ENCODE results near the gene AGPAT4. TPM values are rescaled to one million over a fixed set of nuclear protein-coding genes. Genes with fewer than 3 reads are reported as not detected.

Gene AGPAT4
- total and polyA plus RNA-seq, 2 donors (not counting 3 experiments of a cell fraction or from before 2014, with no cell fraction given): 10.2 to 15.2 TPM

- H3K9ac ChIP-seq (replicated peaks; ENCODE audit: extremely low read depth, insufficient read depth, low read length): no peak overlapping the region
- peaks cover under 1% of the 10 kb centered on the region for H4K20me1 ChIP-seq (replicated peaks; ENCODE audit: control insufficient read depth, extremely low read depth, insufficient read depth, low read length)
- intact Hi-C loops (cut with micrococcal nuclease): no loop called here
- H2AFZ ChIP-seq (ENCODE audit: low read depth, low read length): no peak overlapping the region
- no peak for DNase-seq (ENCODE audit: low read depth, low spot score)
- ChIA-PET CTCF (interaction anchor here (1.1 kb wide), 1 partner anchor 12 kb away, joined by 4 read pairs; no protein-coding TSS in a partner anchor), POLR2A (no interaction called here)
- H3K79me2 ChIP-seq (ENCODE audit: control insufficient read depth, insufficient read depth, low read length): peaks cover 10% of the 10 kb centered on the region
- no peaks in the 10 kb centered on the region for H3K36me3 ChIP-seq (ENCODE audit: control insufficient read depth in 2 of 2, extremely low read depth in 1 of 2, insufficient read depth in 2 of 2, low read length in 2 of 2)
- H3K27me3 ChIP-seq (ENCODE audit: control insufficient read depth in 2 of 2, insufficient read depth in 2 of 2, low read length in 2 of 2): no peaks in the 10 kb centered on the region
- TF ChIP-seq, protein P1, sequence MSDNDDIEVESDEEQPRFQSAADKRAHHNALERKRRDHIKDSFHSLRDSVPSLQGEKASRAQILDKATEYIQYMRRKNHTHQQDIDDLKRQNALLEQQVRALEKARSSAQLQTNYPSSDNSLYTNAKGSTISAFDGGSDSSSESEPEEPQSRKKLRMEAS (IDR thresholded peaks at IDR 0.05; ENCODE audit: insufficient read depth, insufficient read length): no peak
- TF ChIP-seq POLR2AphosphoS5 (IDR thresholded peaks at IDR 0.05; ENCODE audit: insufficient read depth, low read depth, low read length) (no peak), EZH2 (IDR thresholded peaks at IDR 0.05; ENCODE audit: borderline replicate concordance, low read depth, low read length, severe bottlenecking) (no peak), GATA2 (IDR thresholded peaks at IDR 0.05; ENCODE audit: insufficient read depth, insufficient read length, low read depth, low read length) (no peak), MYC (IDR thresholded peaks at IDR 0.05; ENCODE audit: low read depth, low read length) (no peak), CTCF (IDR thresholded peaks at IDR 0.05; ENCODE audit: extremely low read depth in 1 of 2, insufficient read depth in 1 of 2, low read depth in 1 of 2, low read length in 2 of 2) (no peak), POLR2A (IDR thresholded peaks at IDR 0.05; ENCODE audit: low read depth, low read length) (no peak), JUN (IDR thresholded peaks at IDR 0.05; ENCODE audit: borderline replicate concordance, insufficient read depth, insufficient read length, low read depth) (no peak), FOS (IDR thresholded peaks at IDR 0.05; ENCODE audit: borderline replicate concordance, insufficient read depth, low read length) (no peak)
- no peak overlapping the region for H3K4me2 ChIP-seq (ENCODE audit: insufficient read depth, low read length)
- H3K4me3 ChIP-seq (replicated peaks in 1 of 3; ENCODE audit: insufficient read depth in 1 of 3, low read depth in 1 of 3, low read length in 3 of 3): no peak overlapping the region
- H3K4me1 ChIP-seq (ENCODE audit: control insufficient read depth, extremely low read depth, insufficient read depth, low read length): no peaks in the 10 kb centered on the region
- FAIRE-seq: no peak
- H3K9me3 ChIP-seq (replicated peaks; ENCODE audit: control insufficient read depth, insufficient read depth, low read length): no peaks in the 10 kb centered on the region
- BruUV-seq (replicated peaks): no TSS peak
- no peaks in the 10 kb centered on the region for H3K9me1 ChIP-seq (replicated peaks; ENCODE audit: control insufficient read depth, extremely low read depth, insufficient read depth, low read length)
- no peak overlapping the region for H3K27ac ChIP-seq (ENCODE audit: insufficient read depth, low read depth, low read length)
- dilution Hi-C loops (cut with MboI; ENCODE audit: extremely low pct_ligation_motif_present, low sequenced_read_pairs): no loop called here
These were observed 7.2 kb downstream of the AGPAT4 start for GRCh38 chr6:161266513-161267230.
